HG02623 (cell line): ENCODE results near the gene LARGE1.

Source experiments
- ATAC-seq: cut with Tn5 transposase; IDR thresholded peaks from one replicate; pipeline ENCODE4 v1.9.1; 2021; ENCODE audit warnings: moderate library complexity; ENCODE audit not compliant: unreplicated experiment

Gene LARGE1

DNA sequence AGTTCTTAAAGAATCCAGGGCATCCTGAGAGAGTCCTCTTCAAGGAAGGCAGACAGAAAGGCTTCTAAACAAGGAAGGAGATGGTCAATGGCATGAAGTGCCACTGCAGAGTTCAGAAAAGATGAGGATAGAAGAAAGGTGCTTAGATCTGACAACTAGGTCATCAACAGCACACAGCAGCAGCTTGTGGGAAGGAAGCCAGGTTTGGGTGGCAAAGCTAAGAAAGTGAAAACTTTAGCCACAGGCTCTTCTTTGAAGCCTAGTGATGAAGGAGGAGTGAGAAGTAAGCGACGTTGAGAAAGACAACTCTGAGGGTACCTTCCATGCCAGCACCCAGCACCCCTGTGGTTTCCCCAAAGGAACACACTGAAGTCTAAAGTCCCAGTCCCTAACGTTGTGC lies 92.0 kb downstream of the LARGE1 start:
- no peak for ATAC-seq

- no peak for ATAC-seq
Observed at GRCh38 chr22:33825761-33826160, 94.5 kb downstream of the LARGE1 start.

- no peak for ATAC-seq
Observed at GRCh38 chr22:33823552-33823951, 96.7 kb downstream of the LARGE1 start.

DNA sequence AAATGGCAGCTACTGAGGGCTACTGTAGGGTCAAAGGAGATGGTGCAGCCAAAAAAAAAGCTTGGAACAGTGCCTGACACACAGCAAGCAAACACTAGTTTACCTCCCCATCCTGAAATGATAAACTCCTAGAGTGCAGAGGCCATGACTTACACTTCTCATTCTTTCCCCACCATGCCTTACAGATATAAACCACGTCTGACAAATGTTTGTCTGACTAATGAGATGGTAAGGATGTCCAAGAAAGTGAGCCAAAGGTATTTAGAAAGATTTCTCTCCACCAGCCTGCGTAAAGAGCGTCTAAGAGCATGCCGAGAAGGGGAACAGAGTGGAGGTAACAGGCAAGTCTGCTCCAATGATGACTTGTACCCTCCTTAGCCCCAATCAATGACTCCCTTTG lies 99.0 kb downstream of the LARGE1 start:
- ATAC-seq = no peak

- no peak for ATAC-seq
Observed at GRCh38 chr22:33819743-33820142, 100.5 kb downstream of the LARGE1 start.

GRCh38 chr22:33817512-33818127 lies 102.7 kb downstream of the LARGE1 start:
- ATAC-seq = no peak

GRCh38 chr22:33812360-33812977 lies 107.8 kb downstream of the LARGE1 start:
- ATAC-seq = no peak

DNA sequence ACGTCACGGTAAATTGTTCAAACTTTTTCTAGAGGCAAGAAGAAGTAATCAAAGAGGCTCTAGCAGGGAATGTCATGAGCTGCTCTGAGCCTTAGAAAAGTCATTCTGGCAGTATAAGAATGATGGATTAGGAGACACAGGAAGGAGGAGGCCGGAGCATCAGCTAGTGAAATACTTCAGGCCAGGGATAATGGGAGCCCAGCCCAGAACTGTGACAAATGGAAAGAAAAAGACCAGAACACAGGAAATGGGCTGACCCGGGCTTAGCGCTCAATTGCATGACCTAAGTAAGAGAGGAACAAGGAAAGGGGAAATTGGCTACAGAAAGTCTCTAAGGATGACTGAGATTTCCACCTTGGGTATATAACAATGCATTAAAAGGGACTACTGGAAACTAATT lies 108.6 kb downstream of the LARGE1 start:
- no peak for ATAC-seq

DNA sequence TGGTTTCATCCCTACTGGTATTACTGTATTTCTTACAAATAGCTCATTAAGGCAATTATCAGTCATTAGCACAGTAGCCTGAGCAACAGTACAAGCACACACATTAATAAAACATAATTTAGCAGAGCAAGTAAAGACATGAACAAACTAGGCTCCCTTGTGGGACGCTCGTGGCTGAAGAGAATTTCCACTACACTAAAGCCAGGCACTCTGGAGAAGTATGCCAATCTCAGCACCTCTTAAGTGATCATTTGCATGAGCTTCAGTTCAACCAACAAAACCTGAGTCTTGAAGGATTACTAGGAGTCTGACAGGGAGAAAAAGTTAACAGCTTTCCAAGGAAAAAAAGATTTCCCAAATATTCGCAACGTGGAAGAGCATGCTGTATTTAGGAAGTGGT lies 109.1 kb downstream of the LARGE1 start:
- no peak for ATAC-seq

- ATAC-seq = no peak
Observed at GRCh38 chr22:33807470-33807869, 112.8 kb downstream of the LARGE1 start.

GRCh38 chr22:33806191-33806590 lies 114.1 kb downstream of the LARGE1 start:
- ATAC-seq = no peak

DNA sequence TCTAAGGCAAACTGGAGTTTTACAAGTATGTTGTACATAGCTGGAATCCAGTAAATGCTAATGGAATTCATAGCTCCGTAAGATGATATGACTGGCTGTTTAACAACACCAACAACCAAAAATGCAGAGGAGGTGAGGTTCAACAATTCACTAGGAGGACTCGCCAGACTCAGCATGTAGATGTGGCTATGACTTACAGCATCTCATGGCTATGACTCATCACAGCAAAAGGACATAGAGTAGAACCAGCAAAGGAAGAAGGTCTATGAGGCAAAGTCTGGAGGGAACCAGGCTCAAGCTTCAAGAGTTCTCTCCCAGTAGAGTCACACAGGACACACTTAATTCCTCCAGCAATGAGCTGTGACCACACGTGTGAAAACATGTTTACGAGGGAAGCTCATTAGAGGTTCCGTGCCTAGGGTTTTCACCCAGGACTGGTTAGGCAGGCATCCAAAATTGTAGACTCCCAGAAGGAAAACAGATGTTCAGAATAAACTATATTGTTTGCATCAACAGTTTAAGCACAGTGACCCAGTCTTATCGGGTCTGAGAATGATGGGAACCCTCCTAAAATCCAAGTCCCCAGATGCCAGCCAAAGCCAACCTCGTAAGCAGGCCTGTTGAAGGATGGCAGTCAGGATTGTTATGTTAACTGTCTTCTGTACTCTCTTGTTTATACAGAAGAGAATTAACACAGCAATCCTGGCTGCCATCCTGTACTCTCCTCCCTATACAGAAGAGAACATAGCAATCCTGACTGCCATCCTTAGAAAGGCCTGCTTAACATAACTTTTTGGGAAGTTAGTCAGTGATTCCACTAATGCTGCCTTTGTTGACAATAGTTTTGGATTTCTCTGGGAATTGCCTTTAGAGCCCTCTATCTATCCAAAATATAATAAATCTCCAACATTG lies 116.6 kb downstream of the LARGE1 start:
- ATAC-seq = no peak

DNA sequence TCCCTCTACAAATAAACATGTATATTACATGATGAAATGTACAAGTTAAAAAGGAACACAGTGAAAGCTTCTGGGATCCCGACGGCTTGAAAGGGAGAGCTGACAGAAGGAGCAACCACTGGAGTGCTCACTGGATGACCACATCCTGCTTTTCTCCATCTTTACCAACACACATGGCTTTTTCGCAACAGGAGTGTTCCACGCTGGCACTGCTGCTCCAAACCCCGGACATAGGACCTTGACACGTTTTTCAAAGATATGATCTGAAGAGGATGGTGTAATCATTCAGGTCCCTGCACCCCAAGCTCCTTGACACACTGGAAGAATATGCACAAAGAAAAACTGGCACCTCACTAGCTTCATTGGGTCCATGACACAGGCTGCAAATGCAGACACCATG lies 121.9 kb downstream of the LARGE1 start:
- ATAC-seq = no peak

- no peak for ATAC-seq
Observed at GRCh38 chr22:33796494-33796893, 123.8 kb downstream of the LARGE1 start.

DNA sequence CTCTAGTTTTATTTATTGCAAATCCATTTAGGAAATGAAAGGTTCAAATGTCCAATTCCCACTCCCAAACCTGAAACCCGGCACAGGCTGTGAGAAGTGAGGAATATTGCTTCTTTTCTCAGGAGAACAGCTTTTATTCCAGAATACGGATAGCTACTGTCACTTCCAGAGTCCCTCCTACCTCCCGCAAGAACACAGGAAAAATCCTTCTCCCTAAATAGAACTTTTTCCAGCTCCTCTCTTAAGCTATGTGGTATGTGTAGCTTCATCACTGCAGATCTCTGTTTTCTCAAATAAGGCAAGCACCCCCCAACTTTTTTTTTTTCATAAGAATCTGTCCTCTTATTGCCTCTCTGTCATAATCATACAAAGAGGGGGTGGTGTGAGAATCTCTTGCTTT lies 126.8 kb downstream of the LARGE1 start:
- ATAC-seq = no peak

GRCh38 chr22:33792832-33793231 lies 127.4 kb downstream of the LARGE1 start:
- ATAC-seq = no peak

DNA sequence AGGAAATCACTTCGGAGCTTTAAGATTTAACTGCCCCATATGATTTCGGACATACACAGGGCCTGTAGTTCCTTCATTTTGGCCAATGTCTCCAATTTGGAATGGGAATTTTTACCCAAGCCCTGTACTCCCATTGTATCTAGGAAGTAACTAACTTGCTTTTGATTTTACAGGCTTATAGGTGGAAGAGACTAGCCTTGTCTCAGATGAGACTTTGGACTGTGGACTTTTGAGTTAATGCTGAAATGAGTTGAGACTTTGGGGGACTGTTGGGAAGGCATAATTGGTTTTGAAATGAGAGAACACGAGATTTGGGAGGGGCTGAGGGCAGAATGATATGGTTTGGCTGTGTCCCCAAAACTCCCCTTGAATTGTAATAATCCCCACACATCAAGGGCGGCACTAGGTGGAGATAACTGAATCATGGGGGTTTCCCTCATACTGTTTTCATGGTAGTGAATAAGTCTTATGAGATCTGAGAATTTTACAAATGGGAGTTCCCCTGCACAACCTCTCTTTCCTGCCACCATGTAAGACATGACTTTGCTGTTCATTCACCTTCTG lies 130.5 kb downstream of the LARGE1 start:
- no peak for ATAC-seq

DNA sequence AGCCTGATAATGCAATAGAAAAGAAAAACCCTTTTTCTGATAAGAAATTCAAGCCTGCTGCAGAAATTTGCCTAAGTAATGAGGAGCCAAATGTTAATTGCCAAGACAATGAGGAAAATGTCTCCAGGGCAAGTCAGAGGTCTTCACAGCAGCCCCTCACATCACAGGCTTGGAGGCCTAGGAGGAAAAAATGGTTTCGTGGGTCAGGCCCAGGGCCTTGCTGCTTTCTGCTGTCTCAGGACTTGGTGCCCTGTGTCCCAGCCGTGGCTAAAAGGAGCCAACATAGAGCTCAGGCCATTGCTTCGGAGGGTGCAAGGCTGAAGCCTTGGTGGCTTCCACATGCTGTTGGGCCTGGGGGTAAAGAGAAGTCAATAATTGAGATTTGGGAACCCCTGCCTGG lies 131.3 kb downstream of the LARGE1 start:
- ATAC-seq = no peak

GRCh38 chr22:33787645-33788456 lies 132.4 kb downstream of the LARGE1 start:
- ATAC-seq = no peak

DNA sequence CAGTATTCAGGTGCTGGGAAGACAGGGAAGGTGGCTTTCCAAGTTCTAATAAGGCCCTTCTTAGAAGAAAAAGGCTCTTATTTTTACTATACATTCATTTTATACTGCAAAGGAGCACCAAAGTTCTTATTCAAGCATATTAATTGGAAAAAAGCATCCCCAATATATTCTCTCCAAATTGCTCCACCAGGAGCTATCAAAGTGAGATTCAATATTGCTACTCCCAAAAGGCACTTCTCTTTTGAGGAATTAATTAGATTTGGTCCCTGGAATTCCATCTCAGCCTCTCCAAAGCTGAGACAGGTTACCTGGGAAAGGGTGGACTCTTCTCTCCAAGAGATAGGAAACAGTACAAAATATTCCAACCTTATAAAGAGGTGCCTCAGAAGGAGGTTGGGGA lies 134.1 kb downstream of the LARGE1 start:
- no peak for ATAC-seq
